DOHH2 (cell line): ENCODE data around the gene DENND6A.

Source experiments
- H3F3A ChIP-seq: fragments of 200-600 bp; sonication (generic), shearing (Covaris generic); 2 replicates; pipeline ENCODE4 v1.6.0; 2016; ENCODE audit warnings: antibody characterized with exemption, mild to moderate bottlenecking; ENCODE audit not compliant: control insufficient read depth, insufficient read depth
- H3K27ac ChIP-seq: fragments of 200-600 bp; sonication (generic); 2 replicates; pipeline ENCODE4 v1.5.1; 2014; ENCODE audit warnings: low read depth, mild to moderate bottlenecking, low read length, moderate library complexity
- H3K27me3 ChIP-seq: fragments of 200-600 bp; sonication (generic); 2 replicates; pipeline ENCODE4 v1.6.1; 2014; ENCODE audit warnings: mild to moderate bottlenecking, low read length, mixed read lengths; ENCODE audit not compliant: control insufficient read depth
- H3K36me3 ChIP-seq: fragments of 200-600 bp; sonication (generic); 2 replicates; pipeline ENCODE4 v1.6.1; 2014; ENCODE audit warnings: mild to moderate bottlenecking, low read length, moderate library complexity, mixed read lengths; ENCODE audit not compliant: control insufficient read depth
- H3K4me1 ChIP-seq: fragments of 200-600 bp; sonication (generic); 2 replicates; pipeline ENCODE4 v1.6.1; 2014; ENCODE audit warnings: mild to moderate bottlenecking, low read length, mixed read lengths; ENCODE audit not compliant: control insufficient read depth
- H3K4me2 ChIP-seq: fragments of 200-600 bp; sonication (generic); 2 replicates; pipeline ENCODE4 v1.6.0; 2014; ENCODE audit warnings: mild to moderate bottlenecking, low read length, moderate library complexity
- H3K4me3 ChIP-seq: fragments of 200-600 bp; sonication (generic); 2 replicates; pipeline ENCODE4 v1.5.1; 2014; ENCODE audit warnings: mild to moderate bottlenecking, low read length, mixed read lengths
- H3K79me2 ChIP-seq: fragments of 200-600 bp; sonication (generic); 2 replicates; pipeline ENCODE4 v1.6.1; 2014; ENCODE audit warnings: mild to moderate bottlenecking, low read length, mixed read lengths; ENCODE audit not compliant: control insufficient read depth
- H3K9me2 ChIP-seq: fragments of 200-600 bp; sonication (generic); replicated peaks from 2 replicates; pipeline ENCODE4 v1.6.1; 2014; ENCODE audit warnings: mild to moderate bottlenecking, low read length, mixed read lengths; ENCODE audit not compliant: control insufficient read depth
- H3K9me3 ChIP-seq: fragments of 200-600 bp; sonication (generic); 2 replicates; pipeline ENCODE4 v1.6.1; 2014; ENCODE audit warnings: antibody characterized with exemption, low read length, mixed read lengths; ENCODE audit not compliant: control insufficient read depth, insufficient read depth
- H4K20me1 ChIP-seq: fragments of 200-600 bp; sonication (generic); 2 replicates; pipeline ENCODE4 v1.6.0; 2014; ENCODE audit warnings: low read depth, mild to moderate bottlenecking, antibody characterized with exemption, low read length, moderate library complexity; ENCODE audit not compliant: control insufficient read depth, insufficient read depth
- CTCF ChIP-seq: fragments of 200-600 bp; sonication (generic); IDR thresholded peaks from one replicate; pipeline ENCODE4 v1.5.1; 2014; ENCODE audit warnings: antibody characterized with exemption, mild to moderate bottlenecking, low read depth, low read length; ENCODE audit not compliant: poor library complexity, severe bottlenecking
- EZH2phosphoT487 ChIP-seq: fragments of 200-600 bp; sonication (generic); IDR thresholded peaks from 2 replicates; pipeline ENCODE4 v1.6.1; 2017; ENCODE audit warnings: borderline replicate concordance, mild to moderate bottlenecking, antibody characterized with exemption, low read length, moderate library complexity, mixed read lengths

Gene DENND6A

GRCh38 chr3:57718118-57718517, 25.2 kb upstream of the DENND6A start:
- Histone ChIP-seq H3K9me2 (no peaks in the 10 kb centered on the region), H3F3A (no peaks in the 10 kb centered on the region), H3K4me3 (no peak overlapping the region), H3K36me3 (no peaks in the 10 kb centered on the region), H3K27me3 (peaks cover 3% of the 10 kb centered on the region; the same call in 1 of the 2 replicates), H4K20me1 (no peaks in the 10 kb centered on the region), H3K27ac (no peak overlapping the region), H3K4me1 (no peaks in the 10 kb centered on the region), H3K79me2 (no peaks in the 10 kb centered on the region), H3K9me3 (no peaks in the 10 kb centered on the region), H3K4me2 (no peak overlapping the region)
- TF ChIP-seq CTCF = no peak
- TF ChIP-seq EZH2phosphoT487 = no peak

- H3K27ac ChIP-seq = no peak overlapping the region
- no peaks in the 10 kb centered on the region for H3K9me3 ChIP-seq
- H3K79me2 ChIP-seq = no peaks in the 10 kb centered on the region
- TF ChIP-seq CTCF (no peak), EZH2phosphoT487 (no peak)
- no peaks in the 10 kb centered on the region for H3F3A ChIP-seq
- H3K4me3 ChIP-seq = no peak overlapping the region
- no peaks in the 10 kb centered on the region for H4K20me1 ChIP-seq
- no peak overlapping the region for H3K4me2 ChIP-seq
- H3K36me3 ChIP-seq = no peaks in the 10 kb centered on the region
- H3K27me3 ChIP-seq = peaks cover 3% of the 10 kb centered on the region; the same call in 1 of the 2 replicates
- H3K4me1 ChIP-seq = no peaks in the 10 kb centered on the region
- H3K9me2 ChIP-seq = no peaks in the 10 kb centered on the region
Observed at GRCh38 chr3:57717205-57717868, 24.5 kb upstream of the DENND6A start.

GRCh38 chr3:57715686-57716085, 22.8 kb upstream of the DENND6A start:
- H3K27ac ChIP-seq = no peak overlapping the region
- H3K9me3 ChIP-seq = no peaks in the 10 kb centered on the region
- no peaks in the 10 kb centered on the region for H3K36me3 ChIP-seq
- H3F3A ChIP-seq = no peaks in the 10 kb centered on the region
- no peaks in the 10 kb centered on the region for H3K9me2 ChIP-seq
- no peak for TF ChIP-seq EZH2phosphoT487
- TF ChIP-seq CTCF = no peak
- H3K27me3 ChIP-seq = peaks cover 3% of the 10 kb centered on the region; the same call in 1 of the 2 replicates
- no peak overlapping the region for H3K4me3 ChIP-seq
- H3K79me2 ChIP-seq = no peaks in the 10 kb centered on the region
- H3K4me2 ChIP-seq = no peak overlapping the region
- no peaks in the 10 kb centered on the region for H3K4me1 ChIP-seq
- H4K20me1 ChIP-seq = no peaks in the 10 kb centered on the region
